ENCODE data around the gene SNCA. TPM values are rescaled to one million over a fixed set of nuclear protein-coding genes. Genes with fewer than 3 reads are reported as not detected.
A peak's percentile ranks its signal among the peaks of the same experiment; 100 is the strongest.

The SNCA gene
- total RNA-seq (10 to 100 TPM; 16.8 to 27.0 (median 23.2) TPM), polyA plus RNA-seq (10 to 100 TPM in 1 of 3 donors, 1 to 10 TPM in 2; 3.5 to 20.4 (median 5.4) TPM)

DNA sequence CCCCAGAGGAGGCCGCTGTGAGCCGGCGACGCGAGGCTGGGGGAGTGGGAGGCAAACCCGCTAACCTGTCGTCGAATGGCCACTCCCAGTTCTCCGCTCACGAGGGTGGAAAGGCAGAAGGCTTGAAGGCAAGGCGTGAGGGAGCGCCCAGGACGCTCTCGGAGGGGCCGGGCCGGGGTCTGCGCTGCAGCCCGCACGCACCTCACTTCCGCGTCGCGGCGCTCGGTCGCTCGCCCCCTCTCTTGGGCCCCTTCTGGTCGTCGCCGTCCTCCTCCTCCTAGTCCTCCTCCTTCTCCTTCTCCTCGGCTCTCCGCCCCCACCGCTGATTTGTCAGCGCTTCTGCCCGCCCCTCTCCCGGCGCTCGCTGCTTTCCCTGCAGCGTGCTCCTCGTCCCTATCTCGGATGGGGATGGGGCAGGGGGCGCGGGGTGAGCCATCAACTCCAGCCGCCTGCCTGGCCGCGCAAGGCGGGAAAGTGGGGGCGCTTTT is at the start of gene SNCA:
TSS of gene SNCA (minus strand) at position 265 of the 488 bp plus-strand sequence. CDS start 1,494 bp downstream, outside the sequence.
- peak; percentile 90 for DNase-seq
- peaks cover 9 to 62% (median 10%) of the 10 kb centered on the region in 3 donors for H3K27me3 ChIP-seq
- TF ChIP-seq, protein P1, sequence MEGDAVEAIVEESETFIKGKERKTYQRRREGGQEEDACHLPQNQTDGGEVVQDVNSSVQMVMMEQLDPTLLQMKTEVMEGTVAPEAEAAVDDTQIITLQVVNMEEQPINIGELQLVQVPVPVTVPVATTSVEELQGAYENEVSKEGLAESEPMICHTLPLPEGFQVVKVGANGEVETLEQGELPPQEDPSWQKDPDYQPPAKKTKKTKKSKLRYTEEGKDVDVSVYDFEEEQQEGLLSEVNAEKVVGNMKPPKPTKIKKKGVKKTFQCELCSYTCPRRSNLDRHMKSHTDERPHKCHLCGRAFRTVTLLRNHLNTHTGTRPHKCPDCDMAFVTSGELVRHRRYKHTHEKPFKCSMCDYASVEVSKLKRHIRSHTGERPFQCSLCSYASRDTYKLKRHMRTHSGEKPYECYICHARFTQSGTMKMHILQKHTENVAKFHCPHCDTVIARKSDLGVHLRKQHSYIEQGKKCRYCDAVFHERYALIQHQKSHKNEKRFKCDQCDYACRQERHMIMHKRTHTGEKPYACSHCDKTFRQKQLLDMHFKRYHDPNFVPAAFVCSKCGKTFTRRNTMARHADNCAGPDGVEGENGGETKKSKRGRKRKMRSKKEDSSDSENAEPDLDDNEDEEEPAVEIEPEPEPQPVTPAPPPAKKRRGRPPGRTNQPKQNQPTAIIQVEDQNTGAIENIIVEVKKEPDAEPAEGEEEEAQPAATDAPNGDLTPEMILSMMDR (IDR thresholded peaks at IDR 0.05), result no peak
- TF ChIP-seq POLR2AphosphoS5 (IDR thresholded peaks at IDR 0.05) (peak; percentile 10 to 71 (median 65)), POLR2A (IDR thresholded peaks at IDR 0.05) (no peak), EP300 (IDR thresholded peaks at IDR 0.05) (no peak)
- H3K36me3 ChIP-seq, result no peaks in the 10 kb centered on the region
- H3K27ac ChIP-seq, result peak within 1 kb of the TSS; percentile 54 to 77 (median 70)
- intact Hi-C loops (cut with DNase I), result loop anchor here (5.0 to 10.0 kb wide), 2 partner anchors 90 to 1382 kb away; partner anchors contain the start of gene HERC5
- H3K4me3 ChIP-seq, result peak within 1 kb of the TSS; percentile 31 to 62 (median 52)
- 1% methylated on average over 48 of the region's 48 CpGs for WGBS, 2 donors
- H3K4me1 ChIP-seq, result peaks cover 0 to 24% (median 19%) of the 10 kb centered on the region in 4 donors
- no peaks in the 10 kb centered on the region for H3K9me3 ChIP-seq

GRCh38 chr4:89879215-89879614 is 42.3 kb upstream of the SNCA start:
- Histone ChIP-seq H3K4me3 (no peak overlapping the region), H3K9me3 (no peaks in the 10 kb centered on the region), H3K27ac (no peak overlapping the region), H3K36me3 (no peaks in the 10 kb centered on the region), H3K27me3 (no peaks in the 10 kb centered on the region), H3K4me1 (no peaks in the 10 kb centered on the region)
- intact Hi-C loops (cut with DNase I), result no loop called here
- DNase-seq, result no peak
- 86 to 87% methylated on average over 4 of the region's 4 CpGs for WGBS, 2 donors
- TF ChIP-seq POLR2A (IDR thresholded peaks at IDR 0.05) (no peak), POLR2AphosphoS5 (IDR thresholded peaks at IDR 0.05) (no peak), EP300 (IDR thresholded peaks at IDR 0.05) (no peak)
- TF ChIP-seq, protein P1 (IDR thresholded peaks at IDR 0.05), result no peak

- no peak for DNase-seq
- WGBS, 2 donors, result 36 to 72% methylated on average over 1 of the region's 1 CpG
- intact Hi-C loops (cut with DNase I), result no loop called here
- H3K27me3 ChIP-seq, result no peaks in the 10 kb centered on the region
- no peak for TF ChIP-seq EP300 (IDR thresholded peaks at IDR 0.05)
- no peak for TF ChIP-seq POLR2A (IDR thresholded peaks at IDR 0.05)
- no peak for TF ChIP-seq POLR2AphosphoS5 (IDR thresholded peaks at IDR 0.05)
- TF ChIP-seq, protein P1 (IDR thresholded peaks at IDR 0.05), result no peak
- no peak overlapping the region for H3K4me3 ChIP-seq
- no peak overlapping the region for H3K27ac ChIP-seq
- H3K9me3 ChIP-seq, result no peaks in the 10 kb centered on the region
- H3K36me3 ChIP-seq, result no peaks in the 10 kb centered on the region
- no peaks in the 10 kb centered on the region for H3K4me1 ChIP-seq
Observed at GRCh38 chr4:89878611-89879010, 41.6 kb upstream of the SNCA start.

- TF ChIP-seq POLR2A (IDR thresholded peaks at IDR 0.05) (no peak), EP300 (IDR thresholded peaks at IDR 0.05) (no peak), POLR2AphosphoS5 (IDR thresholded peaks at IDR 0.05) (no peak)
- TF ChIP-seq, protein P1 (IDR thresholded peaks at IDR 0.05), result no peak
- WGBS, 2 donors, result 67 to 85% methylated on average over 3 of the region's 3 CpGs
- Histone ChIP-seq H3K9me3 (no peaks in the 10 kb centered on the region), H3K27me3 (no peaks in the 10 kb centered on the region), H3K4me3 (no peak overlapping the region), H3K4me1 (no peaks in the 10 kb centered on the region), H3K36me3 (no peaks in the 10 kb centered on the region), H3K27ac (no peak overlapping the region)
- intact Hi-C loops (cut with DNase I), result no loop called here
- no peak for DNase-seq
Observed at GRCh38 chr4:89876548-89876947, 39.6 kb upstream of the SNCA start.

DNA sequence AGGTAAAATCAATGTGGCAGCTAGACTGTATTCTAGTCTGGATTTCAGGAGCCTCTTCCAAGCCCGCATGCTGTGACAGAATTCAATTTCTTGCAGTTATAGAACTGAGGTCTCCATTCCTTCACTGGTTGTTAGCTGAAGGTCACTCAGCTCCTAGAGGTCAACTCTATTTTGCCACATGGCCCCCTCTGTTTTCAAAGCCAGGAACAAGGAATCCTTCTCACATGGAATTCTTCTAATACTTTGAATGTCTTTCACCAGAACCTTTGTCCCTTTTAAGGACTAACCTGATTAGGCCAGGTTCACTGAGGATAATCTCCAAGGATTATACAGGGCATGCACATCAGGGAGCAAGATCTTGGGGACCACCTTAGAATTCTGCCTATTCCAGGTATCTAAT is 34.2 kb upstream of the SNCA start:
- H3K9me3 ChIP-seq, result no peaks in the 10 kb centered on the region
- intact Hi-C loops (cut with DNase I), result no loop called here
- 91 to 96% methylated on average over 1 of the region's 1 CpG for WGBS, 2 donors

More for the DNA sequence above, 34.2 kb upstream of the SNCA start:
- no peak for DNase-seq
- Histone ChIP-seq H3K27me3 (no peaks in the 10 kb centered on the region), H3K27ac (no peak overlapping the region), H3K4me3 (no peak overlapping the region), H3K4me1 (no peaks in the 10 kb centered on the region), H3K36me3 (no peaks in the 10 kb centered on the region)
- no peak for TF ChIP-seq POLR2A (IDR thresholded peaks at IDR 0.05)
- TF ChIP-seq EP300 (IDR thresholded peaks at IDR 0.05), result no peak
- TF ChIP-seq POLR2AphosphoS5 (IDR thresholded peaks at IDR 0.05), result no peak
- TF ChIP-seq, protein P1 (IDR thresholded peaks at IDR 0.05), result no peak

Data from sigmoid colon (tissue), 7 donors.